Activated T-helper 2 cell treated with anti-CD3 and anti-CD28 coated beads, Interferon-gamma antibody, Interleukin-2, Interleukin-4, amounts not matched to agents 10 μg/mL and 5 μg/mL and 100 μg/mL, durations not matched to agents 14 hours and 24 hours and 36 hours (primary cell): ENCODE data around the gene RFPL2. TPM values are rescaled to one million over a fixed set of nuclear protein-coding genes. Genes with fewer than 3 reads are reported as not detected.
A peak's percentile ranks its signal among the peaks of the same experiment; 100 is the strongest.
"Not testable (repeated sequence)": the region's sequence is repeated elsewhere in the genome, so short reads cannot be mapped to it uniquely, and the experiment has no call there.

Source experiments
- DNase-seq: peaks from one replicate; pipeline ENCODE4 v3.0.0; 2021; ENCODE audit warnings: low spot score
- H3K27ac Mint-ChIP-seq: one replicate; pipeline ENCODE4 v1.8.0; 2021; ENCODE audit warnings: mixed read lengths
- H3K27me3 Mint-ChIP-seq: one replicate; pipeline ENCODE4 v1.8.0; 2021; ENCODE audit warnings: low read depth, mixed read lengths
- H3K36me3 Mint-ChIP-seq: one replicate; pipeline ENCODE4 v1.8.0; 2021; ENCODE audit warnings: low read depth, mixed read lengths
- H3K4me1 Mint-ChIP-seq: one replicate; pipeline ENCODE4 v1.8.0; 2021; ENCODE audit warnings: low read depth, mixed read lengths
- H3K4me3 Mint-ChIP-seq: one replicate; pipeline ENCODE4 v1.8.0; 2021; ENCODE audit warnings: low read depth, mild to moderate bottlenecking, moderate library complexity, mixed read lengths
- H3K9me3 Mint-ChIP-seq: one replicate; pipeline ENCODE4 v1.8.0; 2021; ENCODE audit warnings: mixed read lengths
- intact Hi-C: fragments of 100-400 bp; cut with micrococcal nuclease; formaldehyde crosslinking; loops from one replicate; pipeline ENCODE4 v1.15.1; 2023
- total RNA-seq: library from RNA; stranded (reverse); gene quantifications from 2 replicates; pipeline ENCODE4 v1.2.3, GENCODE V29; 2022

RFPL2 gene
- total RNA-seq, 1 donor from 2014 or later = 0.16 TPM

GRCh38 chr22:32202539-32203180 is 2.2 kb downstream of the RFPL2 start:
- intact Hi-C loops = loop anchor here (5.0 kb wide), 1 partner anchor 270 kb away; the partner anchor contains the start of gene FBXO7
- Mint-ChIP-seq H3K4me1 (peaks cover 17% of the 10 kb centered on the region), H3K4me3 (peak overlapping the region; percentile 26), H3K9me3 (no peaks in the 10 kb centered on the region), H3K27me3 (peaks cover 13% of the 10 kb centered on the region), H3K36me3 (no peaks in the 10 kb centered on the region), H3K27ac (no peak overlapping the region)
- no peak for DNase-seq

- Mint-ChIP-seq H3K27ac (no peak overlapping the region), H3K4me3 (no peak overlapping the region), H3K36me3 (no peaks in the 10 kb centered on the region), H3K27me3 (peaks cover 13% of the 10 kb centered on the region), H3K9me3 (no peaks in the 10 kb centered on the region), H3K4me1 (peaks cover 17% of the 10 kb centered on the region)
- DNase-seq = no peak
- intact Hi-C loops = loop anchor here (5.0 kb wide), 1 partner anchor 270 kb away; the partner anchor contains the start of gene FBXO7
Measured at GRCh38 chr22:32202161-32202538, 2.7 kb downstream of the RFPL2 start.

DNA sequence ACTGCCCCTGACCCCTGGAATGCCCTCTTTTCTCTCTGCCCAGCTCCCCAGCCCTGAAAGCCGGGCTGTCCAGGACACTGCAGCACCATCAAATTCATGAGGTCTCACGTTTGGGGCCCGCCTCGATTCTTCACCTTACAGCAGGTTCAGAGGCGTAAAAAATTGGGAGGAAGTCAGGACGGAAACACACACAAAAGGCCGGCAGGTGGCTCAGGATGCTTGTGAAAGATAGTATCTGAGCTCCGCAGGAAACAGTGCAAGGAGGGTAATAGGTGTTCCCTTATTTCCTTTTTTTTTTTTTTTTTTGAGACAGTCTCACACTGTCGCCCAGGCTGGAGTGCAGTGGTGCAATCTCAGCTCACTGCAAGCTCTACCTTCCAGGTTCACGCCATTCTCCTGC is 4.1 kb downstream of the RFPL2 start:
- intact Hi-C loops = loop anchor here (5.0 kb wide), 1 partner anchor 272 kb away; the partner anchor contains the start of gene FBXO7
- DNase-seq = no peak
- no peaks in the 10 kb centered on the region for H3K9me3 Mint-ChIP-seq
- H3K4me3 Mint-ChIP-seq = no peak overlapping the region
- H3K27ac Mint-ChIP-seq = no peak overlapping the region
- H3K27me3 Mint-ChIP-seq = peaks cover 18% of the 10 kb centered on the region
- H3K36me3 Mint-ChIP-seq = no peaks in the 10 kb centered on the region
- H3K4me1 Mint-ChIP-seq = peaks cover 12% of the 10 kb centered on the region

GRCh38 chr22:32199961-32200360 is 4.9 kb downstream of the RFPL2 start:
- no peaks in the 10 kb centered on the region for H3K36me3 Mint-ChIP-seq
- no peak for DNase-seq
- H3K27me3 Mint-ChIP-seq = peaks cover 20% of the 10 kb centered on the region
- no peak overlapping the region for H3K4me3 Mint-ChIP-seq
- no peaks in the 10 kb centered on the region for H3K9me3 Mint-ChIP-seq
- H3K27ac Mint-ChIP-seq = no peak overlapping the region
- peaks cover 12% of the 10 kb centered on the region for H3K4me1 Mint-ChIP-seq
- intact Hi-C loops = loop anchor here (5.0 kb wide), 1 partner anchor 272 kb away; the partner anchor contains the start of gene FBXO7

GRCh38 chr22:32199341-32199740 is 5.5 kb downstream of the RFPL2 start:
- Mint-ChIP-seq H3K27ac (no peak overlapping the region), H3K4me3 (no peak overlapping the region), H3K36me3 (no peaks in the 10 kb centered on the region), H3K9me3 (no peaks in the 10 kb centered on the region), H3K27me3 (peaks cover 22% of the 10 kb centered on the region), H3K4me1 (peaks cover 12% of the 10 kb centered on the region)
- intact Hi-C loops = no loop called here
- no peak for DNase-seq

GRCh38 chr22:32197553-32198226 is 7.2 kb downstream of the RFPL2 start:
- DNase-seq, intact Hi-C loops, H3K4me3 Mint-ChIP-seq, H3K4me1 Mint-ChIP-seq, H3K27ac Mint-ChIP-seq, H3K9me3 Mint-ChIP-seq, H3K36me3 Mint-ChIP-seq: not testable (repeated sequence)
- peaks cover 14% of the 10 kb centered on the region for H3K27me3 Mint-ChIP-seq

GRCh38 chr22:32195900-32196299 is 9.0 kb downstream of the RFPL2 start:
- intact Hi-C loops, H3K4me3 Mint-ChIP-seq, DNase-seq: not testable (repeated sequence)

DNA sequence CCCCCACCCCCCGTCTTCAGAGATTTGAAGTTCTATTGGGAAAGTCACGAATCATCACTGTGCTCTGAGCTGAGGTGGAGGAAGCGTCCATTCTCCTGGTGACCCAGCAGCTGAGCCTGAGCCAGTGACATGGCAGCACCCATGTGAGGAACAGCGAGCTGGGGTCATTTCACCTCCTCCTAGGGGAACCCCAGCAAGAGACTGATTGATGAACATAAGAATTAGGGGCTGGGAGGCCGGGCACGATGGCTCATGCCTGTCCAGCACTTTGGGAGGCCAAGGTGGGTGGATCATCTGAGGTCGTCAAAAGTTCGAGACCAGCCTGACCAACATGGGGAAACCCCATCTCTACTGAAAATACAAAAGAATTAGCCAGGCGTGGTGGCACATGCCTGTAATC is 11.5 kb downstream of the RFPL2 start:
- H3K4me3 Mint-ChIP-seq, H3K27ac Mint-ChIP-seq, DNase-seq, H3K4me1 Mint-ChIP-seq, H3K9me3 Mint-ChIP-seq, intact Hi-C loops, H3K36me3 Mint-ChIP-seq: not testable (repeated sequence)
- H3K27me3 Mint-ChIP-seq = peaks cover 22% of the 10 kb centered on the region

More at GRCh38 chr22:32195900-32196299, 9.0 kb downstream of the RFPL2 start:
- H3K36me3 Mint-ChIP-seq, H3K4me1 Mint-ChIP-seq, H3K27ac Mint-ChIP-seq, H3K9me3 Mint-ChIP-seq: not testable (repeated sequence)
- peaks cover 16% of the 10 kb centered on the region for H3K27me3 Mint-ChIP-seq

DNA sequence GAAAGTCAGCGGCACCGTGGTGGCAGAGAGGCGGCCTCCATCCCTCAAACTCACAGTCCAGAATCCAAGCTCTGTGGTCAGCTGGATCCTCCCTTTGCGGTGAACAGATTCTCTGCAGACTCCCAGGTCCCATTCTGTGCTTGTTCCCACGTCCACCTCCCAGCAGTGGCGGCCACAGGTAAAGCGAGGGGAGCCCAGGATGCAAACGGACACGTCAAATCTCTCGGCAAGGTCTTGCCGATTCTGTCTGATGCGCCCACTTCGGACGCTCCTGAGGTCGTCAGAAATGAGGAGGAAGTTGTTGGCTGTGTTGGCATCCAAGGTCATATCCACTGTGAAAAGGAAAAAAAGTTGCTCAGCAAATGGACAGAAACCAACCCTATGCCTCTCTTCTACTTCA is 13.9 kb downstream of the RFPL2 start:
- H3K9me3 Mint-ChIP-seq, H3K4me1 Mint-ChIP-seq, H3K27ac Mint-ChIP-seq, intact Hi-C loops, H3K4me3 Mint-ChIP-seq, DNase-seq, H3K36me3 Mint-ChIP-seq: not testable (repeated sequence)
- H3K27me3 Mint-ChIP-seq = peaks cover 19% of the 10 kb centered on the region

GRCh38 chr22:32185821-32186220 is 19.1 kb downstream of the RFPL2 start:
- Mint-ChIP-seq H3K4me1 (no peaks in the 10 kb centered on the region), H3K36me3 (no peaks in the 10 kb centered on the region), H3K4me3 (no peak overlapping the region), H3K27ac (no peak overlapping the region), H3K9me3 (no peaks in the 10 kb centered on the region), H3K27me3 (peaks cover 8% of the 10 kb centered on the region)
- intact Hi-C loops = no loop called here
- DNase-seq = no peak

DNA sequence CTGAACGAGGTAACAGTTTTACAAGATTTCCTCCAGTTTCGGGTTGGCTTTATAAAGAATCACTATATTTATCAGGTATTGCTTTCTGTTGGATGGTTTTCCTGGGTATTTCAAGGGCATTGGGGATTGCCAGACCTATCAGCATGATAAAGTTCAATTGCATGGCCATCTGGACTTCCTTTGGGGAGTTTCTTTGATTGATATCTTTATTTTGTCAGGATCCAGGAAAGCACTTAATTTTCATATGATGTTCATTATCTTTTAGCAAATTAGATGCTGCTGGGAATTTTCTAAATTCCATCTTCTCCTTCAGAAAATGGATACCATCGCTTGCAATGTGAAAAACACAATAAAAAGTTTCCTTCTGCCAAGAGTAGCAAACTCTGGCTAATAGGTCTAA is 21.2 kb downstream of the RFPL2 start:
- no peaks in the 10 kb centered on the region for H3K36me3 Mint-ChIP-seq
- no peaks in the 10 kb centered on the region for H3K9me3 Mint-ChIP-seq
- H3K27me3 Mint-ChIP-seq = peaks cover 9% of the 10 kb centered on the region
- H3K27ac Mint-ChIP-seq = no peak overlapping the region
- no peak for DNase-seq
- no peak overlapping the region for H3K4me3 Mint-ChIP-seq
- H3K4me1 Mint-ChIP-seq = no peaks in the 10 kb centered on the region
- intact Hi-C loops = no loop called here

DNA sequence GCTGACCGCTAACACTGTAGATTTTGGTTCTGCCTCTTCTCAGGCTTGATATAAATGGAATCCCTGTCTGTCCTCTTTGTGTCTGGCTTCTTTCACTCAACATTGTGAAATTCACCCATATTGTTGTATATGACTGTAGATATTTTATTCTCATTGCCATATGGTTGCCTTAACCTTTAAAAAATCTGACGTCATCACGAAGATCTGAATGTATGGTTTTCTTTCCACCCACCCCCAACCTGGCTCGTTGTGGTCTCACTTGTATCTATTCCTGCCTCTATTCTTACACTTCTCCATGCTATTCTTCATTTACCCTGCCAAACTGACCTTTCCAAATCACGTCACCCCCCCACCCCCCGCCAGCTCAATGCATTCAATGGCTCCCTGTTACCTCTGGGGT is 23.8 kb downstream of the RFPL2 start:
- Mint-ChIP-seq H3K4me1 (no peaks in the 10 kb centered on the region), H3K27me3 (peaks cover 23% of the 10 kb centered on the region), H3K9me3 (no peaks in the 10 kb centered on the region), H3K36me3 (no peaks in the 10 kb centered on the region), H3K27ac (no peak overlapping the region), H3K4me3 (no peak overlapping the region)
- intact Hi-C loops = no loop called here
- DNase-seq = no peak

DNA sequence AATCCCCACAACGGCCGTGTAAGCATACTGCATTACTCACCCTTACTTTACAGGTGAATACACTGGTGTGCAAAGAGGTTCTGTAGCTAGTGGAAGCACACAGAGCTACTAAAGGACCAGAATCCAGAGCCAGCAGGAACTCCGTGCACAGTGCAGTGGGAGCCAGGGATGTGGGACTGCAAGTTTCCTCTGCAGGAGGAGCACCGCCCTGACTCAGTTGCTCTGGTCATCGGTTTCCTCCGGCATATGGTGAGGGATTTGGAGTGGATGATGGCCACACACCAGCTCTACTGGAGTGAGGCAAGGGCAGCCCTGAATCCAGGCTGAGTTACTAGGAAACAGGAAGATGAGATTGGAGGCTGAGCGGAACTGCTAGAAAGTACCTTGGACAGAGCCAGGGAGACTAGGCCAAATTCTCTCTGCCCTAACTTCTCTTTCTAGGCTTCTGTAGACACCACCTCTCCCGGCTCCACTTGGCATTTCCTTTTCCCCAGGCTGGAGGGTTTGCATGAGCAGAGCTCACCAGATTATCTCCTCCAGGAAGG is 27.6 kb downstream of the RFPL2 start:
- Mint-ChIP-seq H3K4me1 (no peaks in the 10 kb centered on the region), H3K36me3 (no peaks in the 10 kb centered on the region), H3K4me3 (no peak overlapping the region), H3K27me3 (peaks cover 28% of the 10 kb centered on the region), H3K9me3 (no peaks in the 10 kb centered on the region), H3K27ac (no peak overlapping the region)
- intact Hi-C loops = no loop called here
- no peak for DNase-seq
